IMR-90 (cell line): ENCODE measurements around the gene MESP2. TPM values are rescaled to one million over a fixed set of nuclear protein-coding genes. Genes with fewer than 3 reads are reported as not detected.

ENCODE experiments used
- ATAC-seq: fragments of 200-7000 bp; cut with Tn5 transposase; 2 replicates; pipeline ENCODE4 v1.9.1; 2020; ENCODE audit warnings: low read depth, mild to moderate bottlenecking, moderate library complexity
- BruUV-seq: library from RNA; stranded (reverse); fragments of 400-500 nt; replicated peaks from 2 replicates; lab custom pipeline; 2021; lab: Mats Ljungman, UMichigan
- CTCF ChIA-PET: fragments of 300-600 bp; formaldehyde crosslinking; extraction: SDS; loops from one replicate; lab custom pipeline; 2021; ENCODE audit warnings: antibody characterized with exemption; lab: Yijun Ruan, JAX
- POLR2A ChIA-PET: fragments of 300-600 bp; sonication (Branson Sonifier 250); formaldehyde crosslinking; loops from one replicate; lab custom pipeline; 2022; ENCODE audit warnings: antibody characterized with exemption; ENCODE audit not compliant: unreplicated experiment; lab: Charles Lee
- DNase-seq: peaks from one replicate; pipeline ENCODE4 v3.0.0; 2013
- H2AFZ ChIP-seq: replicated peaks from 2 replicates; pipeline ENCODE3; 2013; ENCODE audit warnings: low read length, mild to moderate bottlenecking; ENCODE audit not compliant: poor library complexity
- H2AK5ac ChIP-seq: 2 replicates; pipeline ENCODE4 v1.6.1; 2013; ENCODE audit warnings: low read depth, low read length, inconsistent platforms
- H2AK9ac ChIP-seq: replicated peaks from 2 replicates; pipeline ENCODE3; 2013; ENCODE audit warnings: mild to moderate bottlenecking, low read depth, low read length, moderate library complexity; ENCODE audit not compliant: poor library complexity
- H2BK120ac ChIP-seq: 2 replicates; pipeline ENCODE4 v1.6.1; 2013; ENCODE audit warnings: low read depth, low read length, inconsistent platforms
- H2BK15ac ChIP-seq: 3 replicates; pipeline ENCODE4 v1.6.1; 2013; ENCODE audit warnings: low read depth, low read length, inconsistent platforms
- H2BK20ac ChIP-seq: 2 replicates; pipeline ENCODE4 v1.6.1; 2013; ENCODE audit warnings: low read depth, mild to moderate bottlenecking, inconsistent platforms, low read length, moderate library complexity
- H2BK5ac ChIP-seq: 2 replicates; pipeline ENCODE4 v1.6.1; 2013; ENCODE audit warnings: mild to moderate bottlenecking, low read depth, low read length, inconsistent platforms; ENCODE audit not compliant: poor library complexity, severe bottlenecking
- H3K14ac ChIP-seq: replicated peaks from 2 replicates; pipeline ENCODE4 v1.6.1; 2013; ENCODE audit warnings: low read depth, low read length, inconsistent platforms
- H3K18ac ChIP-seq: 2 replicates; pipeline ENCODE4 v1.6.1; 2013; ENCODE audit warnings: low read depth, low read length, control low read depth
- H3K23ac ChIP-seq: 2 replicates; pipeline ENCODE4 v1.6.1; 2013; ENCODE audit warnings: low read depth, low read length, inconsistent platforms
- H3K27ac ChIP-seq: 2 replicates; pipeline ENCODE4 v1.5.1; 2013; ENCODE audit warnings: mild to moderate bottlenecking, control low read depth, low read length; ENCODE audit not compliant: insufficient read depth
- H3K27me3 ChIP-seq: 2 replicates; pipeline ENCODE4 v1.6.1; 2013; ENCODE audit warnings: low read length; ENCODE audit not compliant: control insufficient read depth, insufficient read depth
- H3K36me3 ChIP-seq: 2 replicates; pipeline ENCODE4 v1.6.1; 2013; ENCODE audit warnings: low read length, mixed read lengths; ENCODE audit not compliant: control insufficient read depth, insufficient read depth
- H3K4ac ChIP-seq: 2 replicates; pipeline ENCODE4 v1.6.1; 2013; ENCODE audit warnings: low read depth, low read length, inconsistent platforms
- H3K4me1 ChIP-seq: 2 replicates; pipeline ENCODE4 v1.6.1; 2013; ENCODE audit warnings: low read length, mixed read lengths; ENCODE audit not compliant: control insufficient read depth, insufficient read depth
- H3K4me2 ChIP-seq: 2 replicates; pipeline ENCODE4 v1.6.1; 2013; ENCODE audit warnings: low read depth, mild to moderate bottlenecking, control low read depth, low read length, moderate library complexity
- H3K4me3 ChIP-seq: 2 replicates; pipeline ENCODE4 v1.5.1; 2013; ENCODE audit warnings: low read depth, mild to moderate bottlenecking, control low read depth, low read length, moderate library complexity; ENCODE audit not compliant: insufficient read depth
- H3K56ac ChIP-seq: 2 replicates; pipeline ENCODE4 v1.6.1; 2013; ENCODE audit warnings: low read length, inconsistent platforms; ENCODE audit not compliant: insufficient read depth; ENCODE audit errors: extremely low read depth
- H3K79me1 ChIP-seq, 2 experiments: 2 replicates each; pipeline ENCODE4 v1.6.1; 2013; ENCODE audit warnings: low read length in 2 of 2, inconsistent platforms in 1 of 2, low read depth in 1 of 2
- H3K9ac ChIP-seq: 2 replicates; pipeline ENCODE4 v1.6.1; 2013; ENCODE audit warnings: low read depth, low read length, control low read depth
- H3K9me1 ChIP-seq: 2 replicates; pipeline ENCODE4 v1.6.1; 2013; ENCODE audit warnings: low read length, inconsistent platforms; ENCODE audit not compliant: insufficient read depth
- H3K9me3 ChIP-seq: 2 replicates; pipeline ENCODE4 v1.6.1; 2013; ENCODE audit warnings: low read length; ENCODE audit not compliant: control insufficient read depth, insufficient read depth
- H4K20me1 ChIP-seq: 2 replicates; pipeline ENCODE4 v1.6.1; 2013; ENCODE audit warnings: low read length, inconsistent platforms; ENCODE audit not compliant: insufficient read depth
- H4K5ac ChIP-seq: 2 replicates; pipeline ENCODE4 v1.6.1; 2013; ENCODE audit warnings: mild to moderate bottlenecking, low read depth, low read length, control low read depth
- H4K8ac ChIP-seq, 2 experiments: 2 replicates each; pipeline ENCODE4 v1.6.1; 2013; ENCODE audit warnings: low read depth in 2 of 2, low read length in 2 of 2, control low read depth in 1 of 2, inconsistent platforms in 1 of 2
- H4K91ac ChIP-seq: 2 replicates; pipeline ENCODE4 v1.6.1; 2013; ENCODE audit warnings: low read depth, low read length, inconsistent platforms; ENCODE audit not compliant: insufficient read depth
- BHLHE40 ChIP-seq: fragments of 150-350 bp; IDR thresholded peaks from 2 replicates; pipeline ENCODE4 v1.6.1; 2016; ENCODE audit warnings: mild to moderate bottlenecking, low read depth, low read length
- CEBPB ChIP-seq: IDR thresholded peaks from 2 replicates; pipeline ENCODE4 v1.6.1; 2012; ENCODE audit warnings: low read depth, low read length, improper control_type of control experiment
- CHD1 ChIP-seq: IDR thresholded peaks from 2 replicates; pipeline ENCODE4 v1.6.1; 2012; ENCODE audit warnings: low read depth, low read length, improper control_type of control experiment
- FOS ChIP-seq: fragments of 150-350 bp; IDR thresholded peaks from 2 replicates; pipeline ENCODE4 v1.6.1; 2016; ENCODE audit warnings: low read depth, low read length
- MAFK ChIP-seq: IDR thresholded peaks from 2 replicates; pipeline ENCODE4 v1.6.1; 2012; ENCODE audit warnings: low read depth, low read length, improper control_type of control experiment
- MAZ ChIP-seq: IDR thresholded peaks from 2 replicates; pipeline ENCODE4 v1.6.1; 2012; ENCODE audit warnings: low read depth, mild to moderate bottlenecking, low read length, improper control_type of control experiment, moderate library complexity, borderline replicate concordance
- MXI1 ChIP-seq: IDR thresholded peaks from 2 replicates; pipeline ENCODE4 v1.6.1; 2012; ENCODE audit warnings: low read depth, mild to moderate bottlenecking, low read length, moderate library complexity, borderline replicate concordance
- NFE2L2 ChIP-seq: fragments of 150-350 bp; IDR thresholded peaks from 2 replicates; pipeline ENCODE4 v1.6.1; 2016; ENCODE audit warnings: low read depth, mild to moderate bottlenecking, low read length
- POLR2A ChIP-seq: IDR thresholded peaks from 2 replicates; pipeline ENCODE4 v1.6.1; 2012; ENCODE audit warnings: mild to moderate bottlenecking, low read depth, low read length
- RAD21 ChIP-seq: IDR thresholded peaks from 2 replicates; pipeline ENCODE4 v1.6.1; 2012; ENCODE audit warnings: low read length, improper control_type of control experiment
- RCOR1 ChIP-seq: IDR thresholded peaks from 2 replicates; pipeline ENCODE4 v1.6.1; 2012; ENCODE audit warnings: mild to moderate bottlenecking, low read length, improper control_type of control experiment; ENCODE audit not compliant: insufficient replicate concordance
- RFX5 ChIP-seq: IDR thresholded peaks from 2 replicates; pipeline ENCODE4 v1.8.0; 2012; ENCODE audit warnings: low read depth, mild to moderate bottlenecking, low read length, moderate library complexity
- SMC3 ChIP-seq: fragments of 150-350 bp; IDR thresholded peaks from 2 replicates; pipeline ENCODE4 v1.6.1; 2016; ENCODE audit warnings: low read depth, mild to moderate bottlenecking, antibody characterized with exemption, low read length, moderate library complexity
- WGBS, 2 experiments: methylation state at CpG; one replicate each; pipeline versions ENCODE4 v1.1.5 to v1.1.7; 2013; ENCODE audit warnings: missing lambda C conversion rate in 2 of 2; ENCODE audit not compliant: insufficient read length in 1 of 2; ENCODE audit errors: extremely low coverage in 2 of 2; 5-methylcytosine and 5-hydroxymethylcytosine counted together
- dilution Hi-C: fragments of 300-500 bp; cut with HindIII; formaldehyde crosslinking; loops from one replicate; pipeline ENCODE4 v1.14.3; 2018; ENCODE audit warnings: low sequenced_read_pairs; ENCODE audit not compliant: unreplicated experiment
- in situ Hi-C: fragments of 300-500 bp; cut with MboI; formaldehyde crosslinking; loops from 3 replicates; pipeline ENCODE4 v1.14.3; 2019; ENCODE audit warnings: low sequenced_read_pairs, inconsistent platforms, mixed read lengths
- intact Hi-C: fragments of 100-400 bp; cut with micrococcal nuclease; formaldehyde crosslinking; loops from 2 replicates; pipeline ENCODE4 v1.10.0; 2022
- polyA plus RNA-seq, 3 experiments: library from polyadenylated mRNA; depleted of rRNA; stranded (reverse); fragments of >200 nt; gene quantifications; 2 replicates each; pipeline ENCODE4 v1.2.3, GENCODE V29; 2012; ENCODE audit warnings: low replicate concordance in 1 of 3
- total RNA-seq: library from RNA; depleted of rRNA; stranded (reverse); fragments of >200 nt; gene quantifications from 2 replicates; pipeline ENCODE4 v1.2.3, GENCODE V29; 2012
- TF ChIP-seq, protein P1 (sequence below): conservative IDR thresholded peaks from 2 replicates; pipeline ENCODE4 v1.5.1; 2012; ENCODE audit warnings: mild to moderate bottlenecking, low read depth, low read length, improper control_type of control experiment
- TF ChIP-seq, protein P2 (sequence below): fragments of 150-350 bp; IDR thresholded peaks from 2 replicates; pipeline ENCODE4 v1.6.1; 2017; ENCODE audit warnings: mild to moderate bottlenecking, antibody characterized with exemption, low read length, low read depth

The MESP2 gene
- total and polyA plus RNA-seq, 2 of the 4 experiments (the other 2 are of a cell fraction), result 0.18 to 0.32 TPM

DNA sequence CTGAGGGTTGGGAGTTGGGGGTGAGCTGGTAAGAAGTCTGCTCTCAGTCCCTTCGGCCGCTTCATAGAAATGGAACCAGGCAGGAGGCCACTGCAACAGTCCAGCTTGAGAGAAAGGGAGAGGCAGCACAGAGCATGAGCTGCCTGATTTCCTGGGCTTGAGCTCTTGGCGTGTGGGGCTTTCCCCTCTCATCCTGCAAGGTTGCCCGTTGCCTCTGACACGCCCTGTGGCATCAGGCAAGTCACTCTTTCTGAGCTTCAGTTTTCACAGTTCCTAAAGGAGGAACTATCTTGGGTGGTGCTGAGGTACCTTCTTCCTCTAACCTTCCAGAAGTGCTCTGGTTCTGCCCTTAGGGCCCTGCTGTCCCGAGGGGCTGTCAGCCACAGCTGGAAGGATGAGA is 4.9 kb downstream of the MESP2 start:
- Histone ChIP-seq H3K14ac (0 out of 2 replicates have a peak overlapping the region, but pooled peaks have one; percentile 43), H2AK9ac (peak overlapping the region; percentile 83), H3K9me3 (no peaks in the 10 kb centered on the region), H2AK5ac (peak overlapping the region; percentile 34), H2BK5ac (no peak overlapping the region), H3K9me1 (no peaks in the 10 kb centered on the region; the same call in 1 of the 2 replicates), H4K5ac (no peak overlapping the region), H2AFZ (no peak overlapping the region), H2BK15ac (0 out of 3 replicates have a peak overlapping the region, but pooled peaks have one; percentile 3), H3K56ac (no peak overlapping the region), H4K91ac (no peak overlapping the region; the same call in 1 of the 2 replicates), H3K23ac (no peak overlapping the region), H2BK20ac (no peak overlapping the region; the same call in 1 of the 2 replicates), H3K9ac (no peak overlapping the region), H3K4me1 (peaks cover 13% of the 10 kb centered on the region), H3K27me3 (no peaks in the 10 kb centered on the region), H3K27ac (no peak overlapping the region), H3K4ac (peak overlapping the region; percentile 10; the same call in 1 of the 2 replicates), H3K36me3 (peaks cover 4% of the 10 kb centered on the region; the same call in 1 of the 2 replicates), H3K4me3 (no peak overlapping the region), H2BK120ac (peak overlapping the region; percentile 44), H3K18ac (no peak overlapping the region), H3K4me2 (no peak overlapping the region), H3K79me1 (no peaks in the 10 kb centered on the region), H4K8ac (no peak overlapping the region), H4K20me1 (no peaks in the 10 kb centered on the region)
- WGBS, 2 experiments, result no CpG with 5 or more reads among the region's 6 CpGs
- in situ Hi-C loops, result no loop called here
- dilution Hi-C loops, result no loop called here
- TF ChIP-seq, protein P1, sequence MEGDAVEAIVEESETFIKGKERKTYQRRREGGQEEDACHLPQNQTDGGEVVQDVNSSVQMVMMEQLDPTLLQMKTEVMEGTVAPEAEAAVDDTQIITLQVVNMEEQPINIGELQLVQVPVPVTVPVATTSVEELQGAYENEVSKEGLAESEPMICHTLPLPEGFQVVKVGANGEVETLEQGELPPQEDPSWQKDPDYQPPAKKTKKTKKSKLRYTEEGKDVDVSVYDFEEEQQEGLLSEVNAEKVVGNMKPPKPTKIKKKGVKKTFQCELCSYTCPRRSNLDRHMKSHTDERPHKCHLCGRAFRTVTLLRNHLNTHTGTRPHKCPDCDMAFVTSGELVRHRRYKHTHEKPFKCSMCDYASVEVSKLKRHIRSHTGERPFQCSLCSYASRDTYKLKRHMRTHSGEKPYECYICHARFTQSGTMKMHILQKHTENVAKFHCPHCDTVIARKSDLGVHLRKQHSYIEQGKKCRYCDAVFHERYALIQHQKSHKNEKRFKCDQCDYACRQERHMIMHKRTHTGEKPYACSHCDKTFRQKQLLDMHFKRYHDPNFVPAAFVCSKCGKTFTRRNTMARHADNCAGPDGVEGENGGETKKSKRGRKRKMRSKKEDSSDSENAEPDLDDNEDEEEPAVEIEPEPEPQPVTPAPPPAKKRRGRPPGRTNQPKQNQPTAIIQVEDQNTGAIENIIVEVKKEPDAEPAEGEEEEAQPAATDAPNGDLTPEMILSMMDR, result no peak
- TF ChIP-seq MAZ (no peak), RAD21 (no peak), RFX5 (no peak), SMC3 (no peak), NFE2L2 (no peak), CHD1 (no peak), BHLHE40 (no peak), MAFK (no peak), MXI1 (no peak), CEBPB (no peak), POLR2A (no peak), FOS (no peak), RCOR1 (no peak)
- TF ChIP-seq, protein P2, sequence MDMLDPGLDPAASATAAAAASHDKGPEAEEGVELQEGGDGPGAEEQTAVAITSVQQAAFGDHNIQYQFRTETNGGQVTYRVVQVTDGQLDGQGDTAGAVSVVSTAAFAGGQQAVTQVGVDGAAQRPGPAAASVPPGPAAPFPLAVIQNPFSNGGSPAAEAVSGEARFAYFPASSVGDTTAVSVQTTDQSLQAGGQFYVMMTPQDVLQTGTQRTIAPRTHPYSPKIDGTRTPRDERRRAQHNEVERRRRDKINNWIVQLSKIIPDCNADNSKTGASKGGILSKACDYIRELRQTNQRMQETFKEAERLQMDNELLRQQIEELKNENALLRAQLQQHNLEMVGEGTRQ, result no peak
- CTCF ChIA-PET, result interaction anchor here (1.0 kb wide), 1 partner anchor 20 kb away, joined by 5 read pairs; no protein-coding TSS in a partner anchor
- intact Hi-C loops, result no loop called here
- BruUV-seq, result no TSS peak
- no peak for ATAC-seq
- DNase-seq, result no peak
- POLR2A ChIA-PET, result no interaction called here
